NCI-H82 treated with DMSO at 0.1 percent for 48 hours (cell line): Measurements from ENCODE around the gene LHFPL2.

Experiments used
- DNase-seq: peaks from one replicate; lab custom pipeline; 2025; ENCODE audit not compliant: unreplicated experiment; lab: John Stamatoyannopoulos, UW

LHFPL2 gene

GRCh38 chr5:78526049-78526525 is 122.5 kb downstream of the LHFPL2 start:
- no peak for DNase-seq

DNA sequence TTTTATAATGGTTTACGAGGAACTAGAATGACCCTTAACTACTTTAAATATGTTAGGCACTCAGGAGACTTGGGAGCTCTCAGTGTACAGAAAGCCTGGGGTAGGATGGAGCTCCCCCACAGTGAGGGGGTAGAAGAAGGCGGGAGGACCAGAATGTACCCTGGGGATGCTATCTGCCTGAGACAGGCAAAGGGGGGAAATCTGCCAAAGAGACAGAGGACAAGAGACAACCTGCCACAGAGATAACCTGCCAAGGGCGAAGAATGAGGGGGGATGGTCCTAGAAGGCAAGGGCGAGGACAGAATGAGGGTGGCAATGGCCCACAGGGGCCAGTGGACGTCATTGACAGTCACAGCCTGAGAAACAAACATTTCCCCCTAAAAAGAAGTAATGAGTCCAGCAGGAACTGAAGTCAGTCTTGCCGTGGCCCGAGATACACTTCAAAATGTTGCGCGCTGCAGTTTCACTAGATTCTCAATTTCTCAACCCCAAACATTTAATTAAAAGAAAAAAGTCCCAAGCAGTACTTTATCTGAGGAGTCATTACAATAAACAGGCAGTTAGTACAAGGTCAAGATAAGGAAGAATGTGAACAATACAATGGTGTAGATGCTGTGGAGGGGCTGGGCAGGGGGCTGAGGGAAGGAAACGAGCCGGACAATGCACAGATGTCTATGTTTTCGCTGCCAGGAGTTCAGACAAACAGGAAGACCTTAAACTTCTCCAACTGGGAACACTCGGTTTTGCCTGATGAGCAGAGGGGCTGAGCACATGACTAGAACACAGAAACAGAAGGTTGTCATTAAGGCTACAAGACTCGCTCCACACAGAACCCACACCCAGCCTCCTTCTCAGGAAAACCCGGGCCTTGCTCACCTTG is 125.0 kb downstream of the LHFPL2 start:
- DNase-seq, result no peak

DNA sequence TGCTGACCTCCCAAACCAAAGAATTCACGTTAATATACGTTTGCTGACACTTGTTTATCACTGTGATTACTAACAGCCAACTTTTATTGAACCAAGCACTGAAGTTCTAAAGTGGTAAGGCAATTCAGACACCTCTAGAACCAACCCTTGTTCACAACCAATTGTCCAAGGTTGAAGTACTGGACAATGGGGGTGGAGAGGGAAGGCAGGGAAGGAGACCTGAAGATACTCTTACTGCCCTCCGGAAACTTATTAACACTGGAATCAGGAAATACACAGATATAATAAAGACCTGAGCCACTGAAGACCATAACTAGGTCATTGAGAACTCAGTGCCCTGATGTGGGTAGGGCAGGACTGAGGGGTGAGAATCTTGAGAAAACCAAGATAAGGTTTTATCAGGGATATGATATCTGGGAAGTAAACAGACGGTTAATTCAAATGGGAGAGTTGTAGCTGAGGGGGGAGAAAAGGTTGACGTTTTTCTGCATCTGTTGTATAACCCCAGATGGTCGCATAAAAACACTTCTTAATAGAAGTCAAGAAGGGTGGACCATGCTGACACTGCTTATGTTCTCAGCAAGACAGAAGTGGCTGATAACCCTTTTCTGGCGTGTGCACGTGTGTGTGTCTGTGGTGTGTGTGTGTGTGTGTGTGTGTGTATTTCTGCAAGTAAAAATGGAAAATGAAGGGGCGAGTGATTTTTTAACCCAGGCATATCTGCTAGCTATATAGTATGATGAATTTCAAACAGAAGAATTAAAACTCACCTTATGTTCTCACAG is 125.9 kb downstream of the LHFPL2 start:
- DNase-seq, result no peak

DNA sequence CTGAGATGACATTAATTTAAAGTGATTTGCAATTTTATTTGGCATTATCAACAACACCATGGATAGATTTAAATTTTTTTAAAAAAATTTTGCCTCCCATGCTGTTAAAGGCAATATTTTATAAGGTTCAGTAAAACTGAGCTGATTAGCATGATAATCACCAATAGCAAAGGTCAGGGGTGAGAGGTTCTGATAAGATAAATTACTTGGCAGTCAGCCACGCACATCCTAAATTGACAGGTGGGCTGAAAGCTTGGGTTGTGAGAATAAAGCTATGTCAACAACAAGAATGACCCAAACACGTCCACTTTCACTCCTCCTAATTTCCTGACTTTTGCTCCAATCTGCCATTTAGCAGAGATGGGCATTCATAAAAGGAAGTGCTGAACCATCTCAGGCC is 127.1 kb downstream of the LHFPL2 start:
- DNase-seq, result no peak

DNA sequence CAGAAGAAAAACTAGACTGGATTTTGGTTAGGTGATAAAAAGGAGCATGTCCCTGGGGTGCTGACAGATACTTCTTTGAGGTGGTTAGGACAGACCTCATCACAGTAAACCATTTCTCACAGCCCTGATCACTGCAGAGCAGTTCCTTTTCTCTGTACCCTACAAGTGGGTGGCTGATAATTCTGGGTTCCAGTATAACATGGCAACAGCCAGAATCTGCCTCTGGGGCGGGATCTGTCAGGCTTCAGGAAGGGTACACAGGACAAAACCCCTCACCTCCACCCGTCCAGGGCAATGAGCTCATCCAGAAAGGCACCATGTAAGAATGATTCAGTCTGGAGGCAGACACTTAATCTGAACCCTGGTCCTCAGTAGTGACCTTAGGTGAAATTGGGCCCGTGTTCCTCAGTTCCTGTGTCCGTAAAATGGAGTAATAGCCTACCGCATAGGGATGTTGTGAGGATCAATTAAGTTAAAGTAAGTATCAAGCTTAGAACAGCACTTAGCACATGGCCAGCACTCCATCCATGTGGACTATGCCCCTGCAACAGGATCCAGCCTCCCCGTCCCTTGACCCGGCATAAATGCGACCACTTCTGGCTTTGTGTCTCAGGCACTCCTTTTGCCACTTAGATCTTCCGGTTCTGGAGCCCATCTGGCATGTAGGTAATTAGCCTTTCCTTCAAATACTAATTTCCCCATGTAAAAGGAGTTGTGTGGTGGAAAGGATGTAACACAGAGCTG is 129.2 kb downstream of the LHFPL2 start:
- no peak for DNase-seq

GRCh38 chr5:78518365-78519197 is 130.0 kb downstream of the LHFPL2 start:
- no peak for DNase-seq

DNA sequence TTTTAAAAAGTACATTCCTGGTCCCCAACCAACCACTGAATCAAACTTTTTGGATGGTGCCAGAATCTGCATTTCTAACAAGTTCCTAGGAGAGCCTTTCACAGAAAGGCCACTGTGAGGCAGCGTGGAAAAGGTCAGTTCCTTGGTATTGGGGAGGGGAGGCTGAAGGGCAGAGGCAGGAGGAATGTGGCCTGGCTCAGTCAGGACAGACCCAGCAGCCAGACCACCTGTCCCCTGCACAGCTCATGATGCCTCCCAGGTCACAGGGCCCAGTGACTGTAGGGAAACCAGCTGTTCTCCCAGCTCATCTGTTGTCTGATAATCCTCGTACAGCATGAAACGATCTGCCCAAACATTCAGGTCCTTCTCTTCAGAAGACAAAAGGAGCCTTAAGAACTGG is 132.9 kb downstream of the LHFPL2 start:
- DNase-seq, result peak; percentile 38

DNA sequence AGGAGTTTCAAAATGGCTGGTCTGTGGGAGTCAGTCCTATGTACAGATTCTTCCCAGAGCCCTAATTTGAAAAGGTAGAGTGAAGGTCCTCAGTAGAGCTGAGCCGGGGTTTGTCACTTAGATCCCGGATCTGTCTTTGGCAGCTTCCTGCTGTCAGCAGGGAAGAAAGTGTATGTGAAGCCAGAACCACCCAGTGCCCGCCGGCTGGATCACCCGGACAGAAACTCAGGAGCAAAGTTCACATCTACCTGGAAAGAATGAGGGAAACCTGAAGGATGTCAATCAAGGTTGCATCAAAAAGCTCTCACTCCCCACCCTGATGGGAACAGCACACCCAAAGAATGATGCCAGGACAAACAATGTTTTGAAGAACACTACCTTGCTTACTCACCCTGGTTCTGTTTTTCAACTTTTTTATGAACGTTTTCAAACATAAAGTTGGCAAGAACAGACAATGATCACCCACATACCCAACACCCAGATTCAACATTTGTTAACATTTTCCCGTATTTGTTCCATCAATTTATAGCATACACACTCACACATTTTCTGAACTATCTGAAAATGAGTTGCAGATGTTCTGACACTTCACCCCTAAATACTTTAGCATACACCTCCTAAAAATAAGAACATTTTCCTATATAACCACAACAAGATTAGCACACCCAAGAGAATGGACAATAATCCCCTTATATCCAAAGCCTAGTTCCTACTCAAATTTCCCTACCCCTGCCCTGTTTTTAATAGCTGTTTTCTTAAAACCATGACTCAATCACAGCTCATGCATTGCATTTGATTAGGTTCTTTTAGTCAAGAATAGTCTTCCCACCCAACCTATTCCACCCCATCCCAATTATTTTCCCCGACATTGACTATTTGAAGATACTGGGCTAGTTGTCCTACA is 133.9 kb downstream of the LHFPL2 start:
- no peak for DNase-seq

DNA sequence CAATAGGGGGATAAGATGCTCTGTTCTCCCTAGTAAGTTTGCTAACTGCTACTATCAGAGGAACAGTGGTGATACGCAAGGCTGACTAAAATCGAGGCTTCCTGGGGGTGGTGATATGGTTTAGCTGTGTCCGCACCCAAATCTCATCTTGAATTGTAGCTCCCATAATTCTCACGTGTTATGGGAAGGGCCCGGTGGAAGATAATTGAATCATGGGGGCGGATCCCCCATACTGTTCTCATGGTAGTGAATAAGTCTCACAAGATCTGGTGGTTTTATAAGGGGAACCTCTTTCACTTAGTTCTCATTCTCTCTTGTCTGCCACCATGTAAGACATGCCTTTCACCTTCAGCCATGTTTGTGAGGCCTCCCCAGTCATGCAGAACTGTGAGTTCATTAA is 135.1 kb downstream of the LHFPL2 start:
- no peak for DNase-seq

DNA sequence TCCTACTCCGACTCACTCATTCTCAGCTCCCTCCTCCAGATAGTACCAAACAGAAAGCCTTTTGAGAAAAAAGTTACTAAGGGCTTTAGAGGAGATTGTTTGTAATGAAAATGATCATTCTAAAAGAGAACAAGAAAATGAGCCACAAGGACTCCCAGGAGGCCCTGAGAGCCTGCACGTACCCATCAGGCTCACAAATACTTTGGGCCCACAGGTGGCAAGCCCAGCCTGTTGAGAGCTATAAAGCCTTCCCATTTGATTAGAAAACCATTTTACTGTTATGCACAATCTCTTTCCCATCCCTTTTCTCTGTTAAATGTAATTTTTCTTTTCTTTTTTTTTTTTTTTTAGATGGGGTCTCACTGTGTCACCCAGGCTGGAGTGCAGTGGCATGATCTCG is 136.1 kb downstream of the LHFPL2 start:
- DNase-seq, result no peak

DNA sequence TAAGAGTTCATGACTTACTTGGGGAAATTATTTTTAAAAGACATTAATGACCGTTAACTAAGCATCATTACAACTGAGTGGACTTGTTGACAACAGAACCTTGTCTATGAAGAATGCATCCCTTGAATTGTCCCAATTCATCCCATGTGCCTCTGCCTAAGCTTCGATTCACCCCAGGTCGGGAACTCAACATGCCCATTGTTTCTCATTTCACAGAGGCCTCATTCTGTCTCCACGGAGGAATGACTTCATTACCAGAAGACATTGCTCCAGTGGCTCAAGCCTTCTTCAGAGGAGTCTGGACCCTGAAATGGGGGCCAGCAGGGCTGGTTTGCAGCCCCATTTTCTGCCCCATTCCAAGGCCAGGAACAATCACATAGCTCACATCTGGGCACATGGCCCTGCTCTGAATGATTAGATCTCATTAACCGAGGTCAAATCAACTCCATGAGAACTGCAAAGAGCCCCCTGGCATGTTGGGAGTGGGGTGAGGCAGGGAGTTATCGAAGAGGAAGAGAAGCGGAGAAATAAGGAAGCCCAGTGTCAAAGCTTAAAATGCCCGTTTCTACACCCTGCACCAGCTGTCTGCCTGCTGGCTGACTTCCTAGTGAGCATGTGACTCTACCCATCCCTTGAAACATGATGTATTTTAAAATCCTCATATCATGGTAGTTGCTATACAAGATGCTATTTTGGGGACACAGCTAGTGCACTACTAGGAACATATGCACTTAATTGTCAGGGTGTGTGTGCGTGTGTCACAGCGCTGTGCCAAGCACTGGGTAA is 137.3 kb downstream of the LHFPL2 start:
- DNase-seq, result no peak

DNA sequence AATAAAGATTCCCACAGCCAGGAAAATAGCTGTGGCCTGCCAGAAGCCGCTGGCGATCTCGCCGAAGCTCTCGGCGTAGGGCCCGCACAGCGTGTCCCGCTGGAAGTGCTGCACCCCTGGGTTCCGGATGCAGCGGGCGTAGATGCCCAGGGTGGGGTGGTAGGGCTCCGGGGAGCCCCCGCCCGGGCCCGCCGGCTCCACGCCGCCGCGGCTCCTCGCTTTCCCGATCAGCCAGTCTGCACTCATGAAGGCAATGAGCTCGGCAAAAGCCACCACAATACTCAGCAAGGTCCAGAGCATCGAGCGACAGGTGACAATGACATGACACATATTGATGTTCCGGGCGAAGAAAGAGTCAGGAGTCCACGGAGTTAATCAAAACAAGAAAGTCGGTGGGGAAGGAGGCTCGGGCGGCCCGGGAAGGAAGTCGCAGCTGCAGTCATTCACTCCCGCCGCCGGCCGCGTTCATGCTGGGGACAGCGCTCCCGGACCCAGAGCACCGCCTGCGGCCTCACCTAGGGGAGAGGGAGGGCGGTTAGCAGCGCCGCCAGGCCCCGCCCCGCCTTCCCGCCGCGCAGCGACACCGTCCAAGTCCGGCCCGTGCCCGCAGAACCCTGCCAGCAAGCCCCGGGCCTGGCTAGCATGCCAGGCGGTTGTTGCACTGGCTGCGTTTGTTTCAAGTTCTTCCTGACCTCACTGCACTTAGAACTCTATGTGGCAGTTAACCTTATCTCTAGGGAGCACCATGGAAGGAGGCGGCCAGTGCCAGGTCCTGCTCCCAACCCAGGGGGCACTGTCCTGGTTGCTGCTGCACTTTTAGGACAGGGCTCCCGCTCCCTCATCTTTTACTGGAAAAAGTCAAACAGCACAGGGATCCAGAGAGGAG is 138.4 kb downstream of the LHFPL2 start:
- no peak for DNase-seq

DNA sequence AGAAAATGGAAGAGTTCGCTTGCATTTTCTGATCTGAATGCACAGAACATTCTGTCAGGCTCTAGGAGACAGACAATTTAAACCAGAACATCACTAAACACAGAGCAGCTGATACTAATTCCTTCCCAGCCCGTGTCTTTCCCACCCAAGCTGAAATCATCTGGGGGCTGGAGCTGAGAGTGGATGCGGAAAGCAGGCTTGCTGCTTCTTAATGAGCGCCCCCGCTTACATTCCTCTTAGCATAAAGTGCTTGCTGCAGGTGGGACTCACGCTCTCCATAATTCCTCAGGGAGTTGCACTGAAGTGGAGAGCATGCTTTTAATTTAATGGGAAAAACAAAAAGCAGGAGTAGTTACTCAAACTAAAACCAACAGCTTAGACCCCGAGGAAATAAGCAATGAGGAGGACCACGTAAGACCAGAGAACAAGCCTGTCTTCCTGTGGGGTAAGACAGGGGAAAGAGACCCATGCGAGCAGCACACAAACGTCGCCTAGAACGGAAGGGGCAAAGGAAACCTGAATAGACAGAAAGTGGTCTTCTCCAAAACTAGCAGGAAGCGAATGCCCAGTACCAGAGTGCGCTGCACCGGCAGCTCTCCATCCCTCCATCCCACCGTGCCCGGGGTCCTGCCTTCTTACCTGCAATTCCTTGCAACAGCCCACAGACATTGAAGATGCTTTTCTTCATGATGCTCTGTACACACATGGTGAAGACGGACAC is 139.3 kb downstream of the LHFPL2 start:
- DNase-seq, result no peak

- DNase-seq, result no peak
Measured at GRCh38 chr5:78508186-78508765, 140.3 kb downstream of the LHFPL2 start.

- DNase-seq, result no peak
Measured at GRCh38 chr5:78507531-78507930, 141.0 kb downstream of the LHFPL2 start.

DNA sequence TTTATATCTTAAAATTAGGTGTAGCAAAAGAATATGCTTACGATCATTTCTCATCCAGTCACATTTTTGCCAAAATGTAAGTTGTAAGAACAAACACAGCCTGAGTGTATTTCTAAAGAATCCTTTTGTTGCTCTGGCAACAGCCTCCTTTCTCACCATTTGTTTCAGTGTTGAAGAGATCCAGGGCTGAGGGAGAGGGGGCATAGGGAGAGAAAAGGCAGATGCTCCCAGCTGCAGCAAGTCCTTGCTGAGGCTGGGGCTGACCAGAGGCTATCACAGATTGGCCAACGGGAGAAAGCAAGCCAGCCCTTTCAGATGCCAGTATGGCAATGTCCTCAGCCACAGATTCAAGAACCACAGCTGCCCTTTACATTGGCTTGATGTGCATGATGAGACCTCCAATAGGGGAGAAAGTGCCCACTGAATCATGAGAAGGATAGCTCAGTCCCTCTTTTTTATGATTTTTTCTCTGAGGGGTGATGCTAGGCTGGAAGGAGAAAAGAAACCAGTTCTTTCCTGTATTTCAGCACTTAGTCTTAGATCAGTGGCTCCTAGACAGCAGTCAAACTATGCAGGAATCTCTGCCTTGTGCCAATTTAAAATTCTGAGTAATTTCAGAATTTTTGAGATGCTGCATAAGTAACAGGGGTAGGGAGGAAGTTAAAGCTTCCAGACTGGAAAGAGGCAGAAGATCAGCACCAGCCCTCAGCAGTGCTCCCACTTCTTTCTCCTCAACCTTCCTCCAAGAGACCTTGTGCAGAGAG is 142.1 kb downstream of the LHFPL2 start:
- no peak for DNase-seq
